RWPE1 (cell line): Measurements from ENCODE around the gene CAMK1.

ENCODE experiments used
- CTCF ChIA-PET: fragments of 350-600 bp; sonication (Branson Sonifier 250); formaldehyde crosslinking; extraction: SDS; loops from one replicate; lab custom pipeline; 2021; lab: Yijun Ruan, JAX
- POLR2A ChIA-PET: fragments of 400-600 bp; formaldehyde crosslinking; extraction: SDS; loops from one replicate; lab custom pipeline; 2020; ENCODE audit warnings: antibody characterized with exemption; ENCODE audit not compliant: low non-redundant PET; lab: Yijun Ruan, JAX
- DNase-seq: peaks from one replicate; pipeline ENCODE4 v3.0.0; 2012; ENCODE audit warnings: low spot score
- H3K27ac ChIP-seq: fragments of 450-650 bp; 2 replicates; pipeline ENCODE4 v1.5.1; 2017
- TF ChIP-seq, protein P1 (sequence below): fragments of 450-650 bp; conservative IDR thresholded peaks from 2 replicates; pipeline ENCODE4 v1.5.1; 2017; ENCODE audit warnings: low read depth, mild to moderate bottlenecking

The CAMK1 gene

DNA sequence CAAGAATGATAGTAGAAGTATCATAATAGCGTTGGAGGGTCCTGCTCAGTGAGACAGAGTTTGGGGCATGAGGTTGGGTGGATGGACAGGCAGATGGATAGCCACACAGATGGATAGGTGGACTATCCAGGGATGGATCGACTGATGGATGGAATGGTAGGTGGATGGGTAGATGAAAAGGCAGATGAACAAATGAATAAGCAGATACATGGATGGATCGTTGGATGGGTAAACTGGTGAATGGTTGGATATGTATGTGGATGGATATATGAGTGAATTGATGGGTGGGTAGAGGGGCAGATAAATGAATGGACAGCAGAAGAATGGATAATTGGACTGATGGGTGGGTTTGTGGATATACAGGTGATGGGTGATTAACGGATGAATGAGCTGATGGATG lies 56.6 kb downstream of the CAMK1 start:
- POLR2A ChIA-PET = no interaction called here
- CTCF ChIA-PET = interaction anchor here (0.6 kb wide), 1 partner anchor 214 kb away, joined by 4 read pairs; no protein-coding TSS in a partner anchor
- H3K27ac ChIP-seq = no peak overlapping the region
- TF ChIP-seq, protein P1, sequence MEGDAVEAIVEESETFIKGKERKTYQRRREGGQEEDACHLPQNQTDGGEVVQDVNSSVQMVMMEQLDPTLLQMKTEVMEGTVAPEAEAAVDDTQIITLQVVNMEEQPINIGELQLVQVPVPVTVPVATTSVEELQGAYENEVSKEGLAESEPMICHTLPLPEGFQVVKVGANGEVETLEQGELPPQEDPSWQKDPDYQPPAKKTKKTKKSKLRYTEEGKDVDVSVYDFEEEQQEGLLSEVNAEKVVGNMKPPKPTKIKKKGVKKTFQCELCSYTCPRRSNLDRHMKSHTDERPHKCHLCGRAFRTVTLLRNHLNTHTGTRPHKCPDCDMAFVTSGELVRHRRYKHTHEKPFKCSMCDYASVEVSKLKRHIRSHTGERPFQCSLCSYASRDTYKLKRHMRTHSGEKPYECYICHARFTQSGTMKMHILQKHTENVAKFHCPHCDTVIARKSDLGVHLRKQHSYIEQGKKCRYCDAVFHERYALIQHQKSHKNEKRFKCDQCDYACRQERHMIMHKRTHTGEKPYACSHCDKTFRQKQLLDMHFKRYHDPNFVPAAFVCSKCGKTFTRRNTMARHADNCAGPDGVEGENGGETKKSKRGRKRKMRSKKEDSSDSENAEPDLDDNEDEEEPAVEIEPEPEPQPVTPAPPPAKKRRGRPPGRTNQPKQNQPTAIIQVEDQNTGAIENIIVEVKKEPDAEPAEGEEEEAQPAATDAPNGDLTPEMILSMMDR = no peak
- DNase-seq = no peak

DNA sequence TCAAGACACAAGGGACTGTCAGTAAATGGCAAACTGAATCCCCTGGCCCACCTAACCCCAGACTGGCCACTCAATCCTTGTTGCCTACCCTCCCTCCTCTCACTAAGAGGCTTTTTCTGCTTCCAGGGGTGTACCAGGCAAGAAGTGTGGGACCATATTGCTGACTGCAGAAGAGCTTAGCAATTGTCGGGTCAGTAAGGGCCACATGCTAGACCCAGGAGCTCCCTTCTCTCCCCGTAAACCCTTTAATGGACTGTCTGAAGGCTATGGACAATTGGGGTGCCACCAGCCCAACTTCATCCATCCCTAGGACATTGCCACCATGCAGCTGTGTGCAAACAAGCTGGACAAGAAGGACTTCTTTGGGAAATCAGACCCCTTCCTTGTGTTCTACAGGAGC lies 57.3 kb downstream of the CAMK1 start:
- POLR2A ChIA-PET = no interaction called here
- DNase-seq = no peak
- TF ChIP-seq, protein P1 = no peak
- no peak overlapping the region for H3K27ac ChIP-seq
- CTCF ChIA-PET = interaction anchor here (0.6 kb wide), 2 partner anchors 10 to 215 kb away, joined by 3 to 4 read pairs; no protein-coding TSS in a partner anchor

DNA sequence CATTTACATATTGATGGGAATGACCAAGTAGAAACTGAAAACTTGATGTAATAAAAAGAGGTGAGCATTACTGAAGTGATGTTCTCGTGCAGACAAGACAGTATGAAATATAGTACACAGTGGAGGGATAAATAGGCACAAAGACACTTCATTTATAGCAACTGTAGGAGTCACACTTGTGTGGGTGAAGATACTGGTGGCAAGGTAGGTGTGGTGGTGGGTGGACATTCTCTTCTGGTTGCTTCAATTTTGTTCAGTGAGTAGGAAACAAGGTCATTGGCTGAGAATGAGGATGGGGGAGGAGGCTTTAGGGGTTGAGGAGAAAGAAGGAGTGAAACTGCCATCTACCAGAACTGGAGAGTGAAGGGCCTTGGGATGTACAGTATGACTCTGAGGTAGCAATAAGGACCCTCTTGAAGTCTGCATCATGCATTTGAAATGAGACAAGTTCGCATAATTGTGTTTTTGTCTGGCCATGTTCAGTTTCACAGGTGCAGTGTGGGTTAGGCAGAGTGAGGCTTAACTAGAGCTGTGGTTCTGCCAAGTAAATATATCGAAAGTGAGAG lies 59.5 kb downstream of the CAMK1 start:
- H3K27ac ChIP-seq = no peak overlapping the region
- POLR2A ChIA-PET = no interaction called here
- TF ChIP-seq, protein P1 = no peak
- CTCF ChIA-PET = no interaction called here
- DNase-seq = no peak
